HepG2 (cell line): ENCODE data around the gene TCF12. TPM values are rescaled to one million over a fixed set of nuclear protein-coding genes. Genes with fewer than 3 reads are reported as not detected.

Experiments
- AGO2 ChIP-seq: fragments of 200-400 bp; formaldehyde crosslinking; optimal IDR thresholded peaks from 2 replicates; pipeline ENCODE3; 2017; ENCODE audit warnings: mild to moderate bottlenecking, low read depth, low read length, moderate library complexity
- ATF4 ChIP-seq, 2 experiments: fragments of 450-650 bp in 1 of 2; sonication (generic) in 1 of 2; formaldehyde crosslinking; IDR thresholded peaks; 2 replicates each; pipeline versions ENCODE4 v1.5.0 to v1.8.0; 2020 to 2022; ENCODE audit warnings: mild to moderate bottlenecking in 1 of 2, missing genetic modification reagents in 1 of 2
- BCL6 ChIP-seq: IDR thresholded peaks from 2 replicates; pipeline ENCODE4 v1.6.1; 2016; ENCODE audit warnings: missing genetic modification reagents, missing compliant biosample characterization
- DNMT1 ChIP-seq: sonication (generic); formaldehyde crosslinking; IDR thresholded peaks from 2 replicates; pipeline ENCODE4 v1.5.1; 2020; ENCODE audit warnings: mild to moderate bottlenecking, missing genetic modification reagents
- DPF2 ChIP-seq: sonication (generic); formaldehyde crosslinking; IDR thresholded peaks from 2 replicates; pipeline ENCODE4 v1.4.0; 2020; ENCODE audit warnings: mild to moderate bottlenecking, low read depth, missing genetic modification reagents, borderline replicate concordance
- EP300 ChIP-seq, 3 experiments: sonication (generic) in 1 of 3; formaldehyde crosslinking in 1 of 3; IDR thresholded peaks; 2 replicates each; pipeline versions ENCODE4 v1.5.1 to v1.6.1; 2011 to 2020; ENCODE audit warnings: low read depth in 2 of 3, low read length in 2 of 3, borderline replicate concordance in 1 of 3, improper control_type of control experiment in 1 of 3, mild to moderate bottlenecking in 1 of 3, missing genetic modification reagents in 1 of 3, moderate library complexity in 1 of 3
- FOXA3 ChIP-seq: IDR thresholded peaks from 2 replicates; pipeline ENCODE4 v1.6.1; 2016; ENCODE audit warnings: missing genetic modification reagents, missing compliant biosample characterization
- FOXM1 ChIP-seq: sonication (generic); formaldehyde crosslinking; IDR thresholded peaks from 2 replicates; pipeline ENCODE4 v1.5.0; 2020; ENCODE audit warnings: missing genetic modification reagents
- FOXP1 ChIP-seq, 2 experiments: fragments of 450-650 bp in 1 of 2; IDR thresholded peaks; 2 replicates each; pipeline ENCODE4 v1.6.1; 2017 to 2018; ENCODE audit warnings: antibody characterized with exemption in 1 of 2
- ISX ChIP-seq: sonication (generic); formaldehyde crosslinking; conservative IDR thresholded peaks from 2 replicates; pipeline ENCODE4 v1.5.0; 2020; ENCODE audit warnings: missing genetic modification reagents
- KAT8 ChIP-seq: IDR thresholded peaks from 2 replicates; pipeline ENCODE4 v1.6.1; 2016; ENCODE audit warnings: missing genetic modification reagents, missing compliant biosample characterization
- KLF6 ChIP-seq: IDR thresholded peaks from 2 replicates; pipeline ENCODE4 v1.8.0; 2016; ENCODE audit warnings: missing biosample characterization, missing genetic modification reagents
- KMT2A ChIP-seq: sonication (generic); formaldehyde crosslinking; IDR thresholded peaks from 2 replicates; pipeline ENCODE4 v1.4.0; 2020; ENCODE audit warnings: missing genetic modification reagents
- MYPOP ChIP-seq: sonication (generic); formaldehyde crosslinking; IDR thresholded peaks from 2 replicates; pipeline ENCODE4 v1.8.1; 2023; ENCODE audit warnings: mild to moderate bottlenecking, moderate library complexity, missing genetic modification reagents
- NCOA2 ChIP-seq: sonication (generic); formaldehyde crosslinking; IDR thresholded peaks from 2 replicates; pipeline ENCODE4 v1.8.0; 2022; ENCODE audit warnings: inconsistent platforms
- ONECUT2 ChIP-seq: sonication (generic); formaldehyde crosslinking; IDR thresholded peaks from 2 replicates; pipeline ENCODE4 v1.4.0; 2020; ENCODE audit warnings: missing genetic modification reagents
- PAX8 ChIP-seq: sonication (generic); formaldehyde crosslinking; IDR thresholded peaks from 2 replicates; pipeline ENCODE4 v1.8.0; 2022; ENCODE audit warnings: mild to moderate bottlenecking, missing genetic modification reagents, borderline replicate concordance
- PHF21A ChIP-seq: sonication (generic); formaldehyde crosslinking; IDR thresholded peaks from 2 replicates; pipeline ENCODE4 v1.5.0; 2020; ENCODE audit warnings: mild to moderate bottlenecking, missing genetic modification reagents
- SAP130 ChIP-seq: IDR thresholded peaks from 2 replicates; pipeline ENCODE4 v1.6.1; 2016; ENCODE audit warnings: low read depth
- SMYD3 ChIP-seq: sonication (generic); formaldehyde crosslinking; IDR thresholded peaks from 2 replicates; pipeline ENCODE4 v1.8.1; 2023; ENCODE audit warnings: mild to moderate bottlenecking, missing genetic modification reagents
- SP140L ChIP-seq: sonication (generic); formaldehyde crosslinking; IDR thresholded peaks from 2 replicates; pipeline ENCODE4 v1.4.0; 2020; ENCODE audit warnings: missing genetic modification reagents, borderline replicate concordance
- TOPORS ChIP-seq: sonication (generic); formaldehyde crosslinking; IDR thresholded peaks from 2 replicates; pipeline ENCODE4 v1.8.0; 2023; ENCODE audit warnings: mild to moderate bottlenecking, missing genetic modification reagents
- ZNF142 ChIP-seq: sonication (generic); formaldehyde crosslinking; IDR thresholded peaks from 2 replicates; pipeline ENCODE4 v1.4.0; 2020; ENCODE audit warnings: missing genetic modification reagents
- ZNF562 ChIP-seq: sonication (generic); formaldehyde crosslinking; IDR thresholded peaks from 2 replicates; pipeline ENCODE4 v1.8.0; 2022; ENCODE audit warnings: missing genetic modification reagents, borderline replicate concordance
- polyA plus RNA-seq, 8 experiments: library from polyadenylated mRNA; depleted of rRNA in 3 of 8; stranded (reverse) in 7 of 8; unstranded in 1 of 8; fragments of >200 nt; fragmentation: Illumina TruSeq in 4 of 8; extraction: Trizol in 4 of 8; gene quantifications; 2 replicates each; pipeline versions ENCODE4 v1.2.1 to v1.2.3, GENCODE V29; 2011 to 2016; ENCODE audit warnings: low read depth in 4 of 8, missing spikeins in 1 of 8, mixed read lengths in 1 of 8; ENCODE audit not compliant: insufficient read depth in 1 of 8
- total RNA-seq, 5 experiments: library from RNA; depleted of rRNA; stranded (reverse); fragments of >200 nt; fragmentation: Illumina TruSeq; extraction: Trizol; gene quantifications; 2 replicates each; pipeline ENCODE4 v1.2.3, GENCODE V29; 2016; ENCODE audit warnings: low read depth in 1 of 5

Gene TCF12
- total and polyA plus RNA-seq, 2 of the 13 experiments (the other 11 are each of a cell fraction or from before 2014, with no cell fraction given) = 48.6 to 51.1 TPM

- TF ChIP-seq MYPOP (CRISPR knock-in tag) = no peak
- no peak for TF ChIP-seq KLF6 (CRISPR knock-in tag)
- peak; percentile 87 for TF ChIP-seq BCL6
- TF ChIP-seq FOXM1 (CRISPR knock-in tag) = no peak
- TF ChIP-seq ONECUT2 (CRISPR knock-in tag) = no peak
- TF ChIP-seq SAP130 (CRISPR knock-in tag) = peak; percentile 44; the same call in 1 of the 2 replicates
- no peak for TF ChIP-seq PHF21A
- no peak for TF ChIP-seq ZNF562 (CRISPR knock-in tag)
- TF ChIP-seq ATF4 (CRISPR knock-in tag; IDR thresholded peaks at IDR 0.05) = no peak
- TF ChIP-seq FOXP1 (IDR thresholded peaks at IDR 0.05) = no peak
- TF ChIP-seq FOXP1 (CRISPR knock-in tag; IDR thresholded peaks at IDR 0.05) = peak; percentile 68; the same call in 1 of the 2 replicates
- TF ChIP-seq EP300 (IDR thresholded peaks at IDR 0.05; ENCODE audit: low read depth in 2 of 2, low read length in 2 of 2) = peak in 1 of 2 experiments; percentile 80; a peak in 2 of 4 replicates
- TF ChIP-seq EP300 (CRISPR knock-in tag; IDR thresholded peaks at IDR 0.05; ENCODE audit: borderline replicate concordance) = no peak
- no peak for TF ChIP-seq KMT2A (CRISPR knock-in tag)
- TF ChIP-seq SP140L (CRISPR knock-in tag) = no peak
- TF ChIP-seq ISX (CRISPR knock-in tag) = no peak
- no peak for TF ChIP-seq AGO2
- no peak for TF ChIP-seq SMYD3
- no peak for TF ChIP-seq TOPORS (CRISPR knock-in tag)
- TF ChIP-seq DNMT1 (CRISPR knock-in tag) = no peak
- no peak for TF ChIP-seq KAT8 (CRISPR knock-in tag)
- peak; percentile 72 for TF ChIP-seq NCOA2 (CRISPR knock-in tag)
- TF ChIP-seq PAX8 (CRISPR knock-in tag) = no peak
- TF ChIP-seq ZNF142 (CRISPR knock-in tag) = no peak
- TF ChIP-seq FOXA3 = peak; percentile 91
- no peak for TF ChIP-seq DPF2 (CRISPR knock-in tag)
These were observed 389.2 kb downstream of the TCF12 start (continued) for GRCh38 chr15:57307527-57308169.
